ENCODE results near the gene PTPRK.

Gene PTPRK

GRCh38 chr6:128099571-128100197, 420.7 kb downstream of the PTPRK start:
- Histone ChIP-seq H3K79me2 (ENCODE audit: control insufficient read depth, insufficient read depth, low read length, poor library complexity) (no peaks in the 10 kb centered on the region), H3K4me1 (ENCODE audit: control insufficient read depth in 1 of 2, insufficient read depth in 2 of 2, low read length in 2 of 2) (no peaks in the 10 kb centered on the region), H3K27ac (ENCODE audit: low read depth, low read length) (no peak overlapping the region), H3K79me1 (ENCODE audit: low read length) (no peaks in the 10 kb centered on the region), H2BK12ac (ENCODE audit: low read length) (no peak overlapping the region), H2BK120ac (ENCODE audit: insufficient read depth, low read length, poor library complexity) (no peak overlapping the region), H3K23ac (ENCODE audit: low read length) (no peak overlapping the region), H3K18ac (ENCODE audit: low read length) (no peak overlapping the region), H3K4ac (ENCODE audit: low read depth, low read length) (no peak overlapping the region), H3K9me3 (ENCODE audit: insufficient read depth, low read depth, low read length) (no peaks in the 10 kb centered on the region), H3K4me2 (ENCODE audit: low read length) (no peak overlapping the region), H2AK5ac (ENCODE audit: low read length) (no peak overlapping the region), H3K36me3 (ENCODE audit: control insufficient read depth in 1 of 2, insufficient read depth in 2 of 2, low read length in 2 of 2) (no peaks in the 10 kb centered on the region), H4K12ac (ENCODE audit: low read depth, low read length) (no peak overlapping the region), H2AFZ (ENCODE audit: insufficient read depth, low read length, poor library complexity) (no peak overlapping the region), H3K9ac (ENCODE audit: low read length) (no peak overlapping the region), H4K91ac (ENCODE audit: low read depth, low read length) (no peak overlapping the region), H4K8ac (ENCODE audit: low read depth, low read length) (no peak overlapping the region), H3K14ac (ENCODE audit: low read length) (no peak overlapping the region), H3K4me3 (ENCODE audit: low read depth, low read length) (no peak overlapping the region), H3K27me3 (ENCODE audit: insufficient read depth, low read length) (no peaks in the 10 kb centered on the region), H2BK5ac (ENCODE audit: low read depth, low read length, poor library complexity) (no peak overlapping the region)
- no peak for DNase-seq
- WGBS (ENCODE audit: extremely low coverage, insufficient coverage, insufficient read length), result no CpG with 5 or more reads among the region's 1 CpG

- H2BK120ac ChIP-seq (ENCODE audit: insufficient read depth, low read length, poor library complexity), result no peak overlapping the region
- H3K23ac ChIP-seq (ENCODE audit: low read length), result no peak overlapping the region
- H2BK5ac ChIP-seq (ENCODE audit: low read depth, low read length, poor library complexity), result no peak overlapping the region
- H2AK5ac ChIP-seq (ENCODE audit: low read length), result no peak overlapping the region
- no peak overlapping the region for H3K18ac ChIP-seq (ENCODE audit: low read length)
- H3K36me3 ChIP-seq (ENCODE audit: control insufficient read depth in 1 of 2, insufficient read depth in 2 of 2, low read length in 2 of 2), result no peaks in the 10 kb centered on the region
- no peaks in the 10 kb centered on the region for H3K79me2 ChIP-seq (ENCODE audit: control insufficient read depth, insufficient read depth, low read length, poor library complexity)
- no CpG with 5 or more reads among the region's 2 CpGs for WGBS (ENCODE audit: extremely low coverage, insufficient coverage, insufficient read length)
- H3K4ac ChIP-seq (ENCODE audit: low read depth, low read length), result no peak overlapping the region
- H2AFZ ChIP-seq (ENCODE audit: insufficient read depth, low read length, poor library complexity), result no peak overlapping the region
- H4K12ac ChIP-seq (ENCODE audit: low read depth, low read length), result no peak overlapping the region
- H3K4me3 ChIP-seq (ENCODE audit: low read depth, low read length), result no peak overlapping the region
- H3K27me3 ChIP-seq (ENCODE audit: insufficient read depth, low read length), result no peaks in the 10 kb centered on the region
- H3K27ac ChIP-seq (ENCODE audit: low read depth, low read length), result no peak overlapping the region
- H2BK12ac ChIP-seq (ENCODE audit: low read length), result no peak overlapping the region
- H3K14ac ChIP-seq (ENCODE audit: low read length), result no peak overlapping the region
- H3K4me1 ChIP-seq (ENCODE audit: control insufficient read depth in 1 of 2, insufficient read depth in 2 of 2, low read length in 2 of 2), result no peaks in the 10 kb centered on the region
- no peaks in the 10 kb centered on the region for H3K79me1 ChIP-seq (ENCODE audit: low read length)
- H3K9me3 ChIP-seq (ENCODE audit: insufficient read depth, low read depth, low read length), result no peaks in the 10 kb centered on the region
- DNase-seq, result no peak
- no peak overlapping the region for H4K91ac ChIP-seq (ENCODE audit: low read depth, low read length)
- no peak overlapping the region for H4K8ac ChIP-seq (ENCODE audit: low read depth, low read length)
- no peak overlapping the region for H3K4me2 ChIP-seq (ENCODE audit: low read length)
- no peak overlapping the region for H3K9ac ChIP-seq (ENCODE audit: low read length)
These were observed 422.3 kb downstream of the PTPRK start for GRCh38 chr6:128098000-128098581.

GRCh38 chr6:128097009-128097408, 423.4 kb downstream of the PTPRK start:
- no peak overlapping the region for H3K14ac ChIP-seq (ENCODE audit: low read length)
- DNase-seq, result no peak

GRCh38 chr6:128095362-128095761, 425.0 kb downstream of the PTPRK start:
- Histone ChIP-seq H3K23ac (ENCODE audit: low read length) (no peak overlapping the region), H2BK120ac (ENCODE audit: insufficient read depth, low read length, poor library complexity) (no peak overlapping the region)

More at GRCh38 chr6:128097009-128097408, 423.4 kb downstream of the PTPRK start:
- Histone ChIP-seq H2BK5ac (ENCODE audit: low read depth, low read length, poor library complexity) (no peak overlapping the region), H2AFZ (ENCODE audit: insufficient read depth, low read length, poor library complexity) (no peak overlapping the region), H4K12ac (ENCODE audit: low read depth, low read length) (no peak overlapping the region), H3K9me3 (ENCODE audit: insufficient read depth, low read depth, low read length) (no peaks in the 10 kb centered on the region), H2BK12ac (ENCODE audit: low read length) (no peak overlapping the region), H3K79me1 (ENCODE audit: low read length) (no peaks in the 10 kb centered on the region), H2BK120ac (ENCODE audit: insufficient read depth, low read length, poor library complexity) (no peak overlapping the region), H3K79me2 (ENCODE audit: control insufficient read depth, insufficient read depth, low read length, poor library complexity) (no peaks in the 10 kb centered on the region), H3K36me3 (ENCODE audit: control insufficient read depth in 1 of 2, insufficient read depth in 2 of 2, low read length in 2 of 2) (no peaks in the 10 kb centered on the region), H4K91ac (ENCODE audit: low read depth, low read length) (no peak overlapping the region), H3K27me3 (ENCODE audit: insufficient read depth, low read length) (no peaks in the 10 kb centered on the region), H3K18ac (ENCODE audit: low read length) (no peak overlapping the region), H3K4me3 (ENCODE audit: low read depth, low read length) (no peak overlapping the region), H3K4ac (ENCODE audit: low read depth, low read length) (no peak overlapping the region), H3K9ac (ENCODE audit: low read length) (peak overlapping the region; percentile 34), H3K4me1 (ENCODE audit: control insufficient read depth in 1 of 2, insufficient read depth in 2 of 2, low read length in 2 of 2) (no peaks in the 10 kb centered on the region), H3K4me2 (ENCODE audit: low read length) (no peak overlapping the region), H2AK5ac (ENCODE audit: low read length) (no peak overlapping the region), H3K27ac (ENCODE audit: low read depth, low read length) (no peak overlapping the region), H4K8ac (ENCODE audit: low read depth, low read length) (no peak overlapping the region), H3K23ac (ENCODE audit: low read length) (no peak overlapping the region)
- WGBS (ENCODE audit: extremely low coverage, insufficient coverage, insufficient read length), result no CpG with 5 or more reads among the region's 3 CpGs

More at GRCh38 chr6:128095362-128095761, 425.0 kb downstream of the PTPRK start:
- Histone ChIP-seq H3K79me2 (ENCODE audit: control insufficient read depth, insufficient read depth, low read length, poor library complexity) (no peaks in the 10 kb centered on the region), H3K4me2 (ENCODE audit: low read length) (no peak overlapping the region), H2BK12ac (ENCODE audit: low read length) (no peak overlapping the region), H2AK5ac (ENCODE audit: low read length) (no peak overlapping the region), H4K12ac (ENCODE audit: low read depth, low read length) (no peak overlapping the region), H2BK5ac (ENCODE audit: low read depth, low read length, poor library complexity) (no peak overlapping the region), H4K8ac (ENCODE audit: low read depth, low read length) (no peak overlapping the region), H3K4me3 (ENCODE audit: low read depth, low read length) (no peak overlapping the region), H3K9me3 (ENCODE audit: insufficient read depth, low read depth, low read length) (no peaks in the 10 kb centered on the region), H3K27ac (ENCODE audit: low read depth, low read length) (no peak overlapping the region), H3K79me1 (ENCODE audit: low read length) (no peaks in the 10 kb centered on the region), H2AFZ (ENCODE audit: insufficient read depth, low read length, poor library complexity) (no peak overlapping the region), H3K18ac (ENCODE audit: low read length) (no peak overlapping the region), H3K9ac (ENCODE audit: low read length) (no peak overlapping the region), H3K27me3 (ENCODE audit: insufficient read depth, low read length) (no peaks in the 10 kb centered on the region), H3K14ac (ENCODE audit: low read length) (no peak overlapping the region), H3K36me3 (ENCODE audit: control insufficient read depth in 1 of 2, insufficient read depth in 2 of 2, low read length in 2 of 2) (no peaks in the 10 kb centered on the region), H3K4ac (ENCODE audit: low read depth, low read length) (no peak overlapping the region), H4K91ac (ENCODE audit: low read depth, low read length) (no peak overlapping the region), H3K4me1 (ENCODE audit: control insufficient read depth in 1 of 2, insufficient read depth in 2 of 2, low read length in 2 of 2) (no peaks in the 10 kb centered on the region)
- no peak for DNase-seq
